ENCODE measurements around the gene SETD1A. TPM values are rescaled to one million over a fixed set of nuclear protein-coding genes. Genes with fewer than 3 reads are reported as not detected.

SETD1A gene
- total RNA-seq, 1 experiment from 2014 or later: 7.7 TPM

DNA sequence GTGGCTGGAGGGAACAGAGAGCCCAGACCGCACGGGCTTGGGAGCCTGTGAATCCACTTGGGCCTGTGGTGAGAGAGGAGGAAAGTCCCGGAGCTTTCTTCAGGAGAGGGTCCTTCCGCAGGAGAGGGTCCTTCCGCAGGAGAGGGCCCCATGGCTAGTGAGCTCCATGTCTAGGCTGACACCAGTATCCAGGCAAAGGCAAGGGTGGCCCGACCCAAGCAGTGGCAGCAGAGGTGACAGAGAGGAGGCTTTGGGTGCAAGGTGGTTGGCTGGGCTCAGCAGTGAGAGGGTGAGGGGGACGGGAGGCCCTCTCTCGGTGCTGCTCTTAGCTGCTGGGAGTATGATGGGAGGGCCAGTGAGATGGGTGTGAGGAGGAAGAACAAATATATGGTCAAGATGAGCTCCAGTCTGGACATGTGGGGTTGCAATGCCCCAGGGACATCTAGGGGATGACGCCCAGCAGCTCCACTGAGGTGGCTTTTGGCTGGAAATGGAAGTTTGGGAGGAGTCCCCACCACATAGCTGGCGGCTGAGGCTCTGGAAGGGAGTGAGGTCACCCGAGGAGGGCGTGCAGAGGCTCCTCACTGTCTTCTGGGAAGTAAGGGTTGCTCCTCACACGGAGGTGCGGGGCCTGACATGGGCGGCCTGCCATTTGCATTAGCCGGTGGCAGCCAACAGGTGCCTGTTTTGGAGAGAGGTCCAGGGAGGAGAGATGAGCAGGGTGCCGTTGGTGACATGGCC, 25.2 kb downstream of the SETD1A start:
- DNase-seq (ENCODE audit: low spot score): no peak

DNA sequence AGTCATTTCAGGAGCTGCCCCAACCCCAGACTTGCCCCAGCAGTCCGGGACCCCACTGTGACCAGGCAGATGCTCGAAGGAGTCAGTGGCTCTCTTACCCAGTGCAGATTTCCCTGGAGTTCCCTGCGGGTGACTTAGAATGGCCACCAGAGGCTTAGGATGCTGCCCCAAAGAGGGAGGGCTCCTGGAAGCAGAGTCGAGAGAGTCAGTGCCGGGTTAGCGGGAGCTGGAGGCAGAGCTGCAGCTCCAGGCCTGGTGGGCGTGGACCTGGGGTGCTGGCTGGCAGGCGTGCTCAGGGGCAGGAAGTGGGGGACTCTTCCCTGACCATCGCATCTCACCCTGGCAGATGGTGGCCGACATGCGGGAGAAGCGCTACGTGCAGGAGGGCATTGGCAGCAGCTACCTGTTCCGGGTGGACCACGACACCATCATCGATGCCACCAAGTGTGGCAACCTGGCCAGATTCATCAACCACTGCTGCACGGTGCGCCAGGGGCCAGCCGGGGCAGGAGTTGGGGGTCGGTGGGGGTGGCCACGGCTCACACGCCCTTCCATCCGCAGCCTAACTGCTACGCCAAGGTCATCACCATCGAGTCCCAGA, 25.8 kb downstream of the SETD1A start:
- DNase-seq (ENCODE audit: low spot score): no peak

DNA sequence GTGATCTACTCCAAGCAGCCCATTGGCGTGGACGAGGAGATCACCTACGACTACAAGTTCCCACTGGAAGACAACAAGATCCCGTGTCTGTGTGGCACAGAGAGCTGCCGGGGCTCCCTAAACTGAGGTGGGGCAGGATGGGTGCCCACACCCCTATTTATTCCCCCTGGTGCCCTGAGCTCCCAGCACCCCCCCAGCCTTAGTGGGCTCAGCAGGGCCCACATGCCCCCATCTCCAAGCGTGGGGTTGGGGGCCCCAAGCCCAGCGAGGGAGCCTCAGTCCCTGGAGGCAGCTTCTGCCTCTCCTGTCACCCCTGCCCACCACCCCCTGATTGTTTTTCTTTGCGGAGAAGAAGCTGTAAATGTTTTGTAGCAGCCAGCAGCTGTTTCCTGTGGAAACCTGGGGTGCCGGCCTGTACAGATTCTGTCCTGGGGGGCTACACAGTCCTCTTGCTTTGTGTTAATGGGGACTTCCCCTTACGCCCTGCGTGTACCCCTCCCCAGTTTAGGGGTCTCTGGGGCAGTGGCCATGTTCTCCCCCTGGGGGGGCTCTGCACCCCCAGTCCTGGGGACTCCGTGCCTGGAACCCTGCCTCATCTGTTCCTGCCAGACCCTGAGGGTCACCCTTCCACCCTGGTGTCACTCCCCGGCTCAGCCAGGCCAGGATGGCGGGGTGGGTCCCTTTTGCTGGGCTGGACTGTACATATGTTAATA, 26.5 kb downstream of the SETD1A start:
- DNase-seq (ENCODE audit: low spot score): no peak

DNA sequence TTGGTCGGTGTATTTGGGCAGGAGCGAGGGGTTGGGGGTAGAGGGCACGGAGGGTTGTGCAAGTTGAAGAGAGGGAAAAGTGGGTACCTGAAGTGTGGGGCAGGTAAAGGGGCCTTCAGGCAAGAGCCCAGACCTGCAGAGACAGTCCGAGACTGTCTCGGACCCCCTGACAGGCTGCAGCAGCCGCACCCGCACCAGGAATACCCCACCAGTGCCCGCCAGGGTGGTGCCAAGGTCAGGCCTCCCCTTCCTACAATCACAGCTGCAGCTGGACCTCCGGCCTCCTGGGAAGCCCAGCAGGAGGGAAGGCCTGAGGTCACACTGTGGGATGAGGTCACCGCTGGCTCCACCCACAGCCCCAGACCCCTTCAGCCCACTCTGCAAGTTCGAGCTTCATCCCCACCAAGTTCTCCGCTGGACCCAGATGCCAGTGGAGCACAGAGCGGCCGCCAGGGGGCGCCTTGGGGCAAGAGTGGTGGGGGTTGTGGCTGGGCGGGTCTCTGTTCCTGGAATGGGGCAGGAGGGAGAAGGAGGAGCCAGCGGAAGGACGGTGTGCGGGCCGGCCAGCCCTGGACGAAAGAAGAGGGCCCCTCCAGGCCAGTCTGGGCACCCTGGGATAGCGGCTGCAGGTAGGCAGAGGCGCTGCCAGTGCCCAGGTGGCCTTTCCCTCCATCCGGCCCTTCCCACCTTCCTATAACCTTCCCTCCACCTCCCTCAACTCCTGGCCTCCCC, 27.3 kb downstream of the SETD1A start, which contains the start of gene HSD3B7:
Gene HSD3B7, plus strand, starts transcription at position 539 of the 732 bp plus-strand sequence. CDS start 452 bp downstream, outside the sequence.
- peak; percentile 84 for DNase-seq (ENCODE audit: low spot score)

DNA sequence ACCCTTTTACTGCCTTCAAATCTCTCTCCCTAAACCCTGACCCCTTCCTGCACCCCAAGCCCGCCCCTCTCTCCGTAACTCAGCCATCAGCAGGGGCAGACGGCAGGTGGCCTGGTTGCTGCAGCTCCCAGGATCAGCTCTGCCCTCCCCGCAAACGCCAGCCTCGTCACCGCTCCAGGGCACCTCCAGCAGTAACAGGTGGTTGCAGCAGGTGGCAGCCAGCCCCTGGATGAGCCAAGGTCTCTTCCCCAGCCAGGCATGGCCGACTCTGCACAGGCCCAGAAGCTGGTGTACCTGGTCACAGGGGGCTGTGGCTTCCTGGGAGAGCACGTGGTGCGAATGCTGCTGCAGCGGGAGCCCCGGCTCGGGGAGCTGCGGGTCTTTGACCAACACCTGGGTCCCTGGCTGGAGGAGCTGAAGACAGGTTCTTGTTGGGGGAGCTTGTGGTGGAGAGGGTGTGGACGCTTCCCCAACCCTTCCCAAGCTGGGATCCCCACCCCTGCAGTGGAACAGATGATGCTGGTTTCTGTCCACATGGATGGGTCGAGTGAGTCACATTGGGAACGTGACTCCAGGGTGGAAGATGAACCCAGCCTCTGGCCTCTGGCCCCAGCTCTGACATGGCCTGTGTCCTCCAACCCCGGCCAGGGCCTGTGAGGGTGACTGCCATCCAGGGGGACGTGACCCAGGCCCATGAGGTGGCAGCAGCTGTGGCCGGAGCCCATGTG, 28.0 kb downstream of the SETD1A start:
- peak; percentile 82 for DNase-seq (ENCODE audit: low spot score)

DNA sequence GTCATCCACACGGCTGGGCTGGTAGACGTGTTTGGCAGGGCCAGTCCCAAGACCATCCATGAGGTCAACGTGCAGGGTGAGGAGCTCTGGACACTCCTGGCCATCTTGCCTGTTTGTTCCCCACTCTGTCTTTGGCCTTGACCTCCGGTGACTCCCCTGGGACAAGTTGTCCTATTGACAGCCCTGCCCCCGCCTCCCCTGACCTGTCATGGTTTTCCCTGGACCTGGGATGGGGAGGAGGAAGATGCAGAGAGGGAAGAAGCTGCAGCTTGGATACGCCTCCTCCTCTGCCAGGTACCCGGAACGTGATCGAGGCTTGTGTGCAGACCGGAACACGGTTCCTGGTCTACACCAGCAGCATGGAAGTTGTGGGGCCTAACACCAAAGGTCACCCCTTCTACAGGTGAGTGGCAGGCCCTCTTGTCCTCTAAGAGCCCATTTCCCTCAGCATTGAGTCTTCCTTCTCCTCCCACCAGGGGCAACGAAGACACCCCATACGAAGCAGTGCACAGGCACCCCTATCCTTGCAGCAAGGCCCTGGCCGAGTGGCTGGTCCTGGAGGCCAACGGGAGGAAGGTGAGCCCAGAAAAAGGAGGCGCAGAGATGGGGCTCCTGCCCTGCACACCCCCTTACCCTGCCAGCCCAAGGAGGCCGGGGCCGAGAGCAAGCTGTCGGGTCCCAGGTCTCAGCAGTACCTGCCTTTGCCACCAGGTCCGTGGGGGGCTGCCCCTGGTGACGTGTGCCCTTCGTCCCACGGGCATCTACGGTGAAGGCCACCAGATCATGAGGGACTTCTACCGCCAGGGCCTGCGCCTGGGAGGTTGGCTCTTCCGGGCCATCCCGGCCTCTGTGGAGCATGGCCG, 28.8 kb downstream of the SETD1A start:
- no peak for DNase-seq (ENCODE audit: low spot score)

DNA sequence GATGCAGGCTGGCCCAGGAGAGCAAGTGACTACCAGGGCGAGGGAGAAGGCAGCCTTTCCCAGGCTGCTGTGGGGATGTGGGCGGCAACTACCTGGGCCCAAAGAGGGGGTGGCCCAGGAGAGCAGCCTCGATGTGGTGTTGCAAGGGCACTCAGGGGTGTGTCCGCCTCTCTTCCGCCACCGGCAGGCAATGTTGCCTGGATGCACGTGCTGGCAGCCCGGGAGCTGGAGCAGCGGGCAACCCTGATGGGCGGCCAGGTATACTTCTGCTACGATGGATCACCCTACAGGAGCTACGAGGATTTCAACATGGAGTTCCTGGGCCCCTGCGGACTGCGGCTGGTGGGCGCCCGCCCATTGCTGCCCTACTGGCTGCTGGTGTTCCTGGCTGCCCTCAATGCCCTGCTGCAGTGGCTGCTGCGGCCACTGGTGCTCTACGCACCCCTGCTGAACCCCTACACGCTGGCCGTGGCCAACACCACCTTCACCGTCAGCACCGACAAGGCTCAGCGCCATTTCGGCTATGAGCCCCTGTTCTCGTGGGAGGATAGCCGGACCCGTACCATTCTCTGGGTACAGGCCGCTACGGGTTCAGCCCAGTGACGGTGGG, 30.1 kb downstream of the SETD1A start:
- DNase-seq (ENCODE audit: low spot score): no peak

DNA sequence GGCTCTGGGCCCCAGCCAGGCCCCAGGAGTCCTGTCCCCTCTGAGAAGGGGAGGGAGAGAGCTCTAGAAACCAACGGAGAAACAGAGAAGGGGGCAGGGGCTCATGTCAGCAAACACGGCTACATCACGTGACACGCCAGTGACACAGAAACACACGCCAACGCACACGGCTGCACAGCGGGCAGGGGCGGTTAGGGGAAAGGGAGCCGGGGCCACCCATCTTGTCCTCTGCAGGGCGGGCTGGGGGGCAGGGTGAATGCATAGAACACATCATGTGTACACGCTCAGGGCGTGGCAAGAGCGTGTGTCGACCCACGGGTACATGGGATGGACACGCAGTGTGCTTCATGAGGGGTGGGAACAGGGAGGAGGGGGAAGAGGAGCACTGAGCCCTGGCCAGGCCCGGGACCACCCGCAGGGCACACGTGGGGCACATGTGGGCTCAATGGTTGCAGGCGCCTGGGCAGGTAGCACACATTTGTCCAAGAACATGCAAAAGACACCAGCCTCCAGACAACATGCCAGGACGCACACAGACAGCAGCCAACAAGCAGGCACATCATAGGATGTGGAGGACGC, 32.0 kb downstream of the SETD1A start:
- no peak for DNase-seq (ENCODE audit: low spot score)

DNA sequence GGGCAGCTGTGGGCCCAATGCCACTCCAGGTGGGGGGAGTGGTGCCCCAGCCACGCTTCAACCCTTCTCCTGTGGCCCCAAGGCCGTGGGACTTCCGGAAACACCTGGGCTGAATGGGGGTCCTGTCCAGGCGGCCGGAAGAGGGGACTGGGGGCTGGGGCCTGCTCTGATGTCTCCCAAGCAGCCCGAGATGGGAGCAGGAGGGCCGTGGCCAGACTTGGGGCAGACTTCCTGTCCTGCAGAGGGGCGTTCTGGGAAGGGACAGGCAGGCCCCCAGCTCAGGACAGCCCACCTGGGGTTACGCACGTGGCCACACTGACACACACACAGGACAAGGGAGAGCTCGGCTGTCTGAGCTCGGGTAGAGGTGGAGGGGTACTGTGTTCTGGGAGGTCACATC, 32.6 kb downstream of the SETD1A start:
- DNase-seq (ENCODE audit: low spot score): no peak

DNA sequence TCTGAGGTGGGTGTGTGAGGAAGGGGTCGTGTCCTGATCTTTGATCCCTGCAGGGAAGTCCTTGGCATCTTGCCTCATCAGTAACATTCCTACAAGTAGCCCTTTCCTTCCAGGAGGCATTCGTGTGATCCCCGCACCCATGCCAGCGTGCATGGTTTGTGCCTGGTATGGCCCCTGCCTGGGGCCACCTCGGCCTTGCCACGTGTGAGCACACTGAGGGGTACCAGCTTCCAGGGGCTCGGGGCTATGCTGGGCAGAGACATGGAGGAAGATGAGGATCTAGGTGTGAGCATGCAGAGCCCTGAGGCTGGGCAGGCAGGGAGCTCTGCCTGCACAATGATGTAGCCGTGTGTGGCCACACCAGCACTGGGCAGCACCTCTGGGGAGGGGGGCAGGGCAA, 33.5 kb downstream of the SETD1A start:
- no peak for DNase-seq (ENCODE audit: low spot score)

DNA sequence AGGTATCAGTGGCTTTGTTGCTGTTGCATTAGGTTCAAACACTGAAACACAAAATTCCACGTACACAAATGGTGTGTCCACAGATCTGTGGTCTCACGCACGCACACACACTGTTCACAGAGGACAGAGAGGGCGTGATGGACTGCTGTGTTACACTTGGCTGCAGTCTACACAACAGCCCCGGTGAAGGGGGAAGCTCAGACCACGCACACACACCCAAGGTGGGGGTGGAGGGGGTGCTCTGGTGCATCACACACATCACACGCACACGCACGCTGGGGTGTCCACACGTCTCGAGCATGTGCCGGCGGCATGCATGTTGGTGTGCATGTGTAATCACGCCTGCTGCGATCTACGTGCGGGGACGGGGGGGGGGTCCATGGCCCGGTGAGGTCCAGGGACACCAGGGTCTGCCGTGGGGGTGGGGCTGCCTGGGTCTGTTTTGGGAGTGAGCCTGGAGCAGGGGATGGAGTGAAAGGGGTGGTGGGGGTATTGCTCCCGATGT, 34.8 kb downstream of the SETD1A start:
- DNase-seq (ENCODE audit: low spot score): no peak

DNA sequence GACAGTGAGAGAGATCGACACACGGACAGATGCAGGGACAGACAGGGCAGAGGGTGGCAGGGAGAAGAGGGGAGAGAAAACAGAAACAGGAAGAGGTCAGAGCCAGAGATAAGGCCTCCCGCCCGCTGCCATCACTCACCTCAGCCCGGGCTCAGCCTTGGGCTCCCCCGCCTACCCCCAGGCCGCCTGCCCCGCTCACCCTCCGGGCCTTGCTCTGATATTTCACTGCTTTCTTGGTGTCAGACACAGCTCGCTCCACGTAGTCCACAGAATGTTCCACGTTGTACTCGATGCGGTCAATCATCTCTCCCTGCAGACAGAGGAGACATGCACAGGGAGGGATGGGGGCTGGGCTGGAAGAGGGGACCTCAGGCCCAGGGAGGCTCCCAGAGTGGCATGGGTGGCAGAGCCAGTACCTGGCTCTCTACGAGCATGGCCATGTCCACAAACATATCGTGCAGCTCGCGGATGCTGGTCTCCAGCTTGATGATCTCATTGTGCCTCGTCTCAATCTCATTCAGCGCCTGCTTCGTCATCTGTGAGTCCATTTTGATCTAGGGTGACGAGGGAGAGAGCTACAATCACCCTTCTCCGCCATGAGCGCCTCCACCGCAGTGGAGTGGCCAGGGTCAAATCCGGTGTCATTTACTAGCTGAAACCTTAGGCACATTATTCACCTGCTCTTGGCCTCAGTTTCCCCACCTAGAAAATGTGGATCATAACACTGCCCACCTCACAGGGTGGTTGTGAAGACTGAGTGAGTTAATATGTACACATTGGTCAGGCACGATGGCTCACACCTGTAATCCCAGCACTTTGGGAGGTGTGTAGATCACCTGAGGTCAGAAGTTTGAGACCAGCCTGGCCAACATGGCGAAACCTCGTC, 35.6 kb downstream of the SETD1A start:
- DNase-seq (ENCODE audit: low spot score): no peak

DNA sequence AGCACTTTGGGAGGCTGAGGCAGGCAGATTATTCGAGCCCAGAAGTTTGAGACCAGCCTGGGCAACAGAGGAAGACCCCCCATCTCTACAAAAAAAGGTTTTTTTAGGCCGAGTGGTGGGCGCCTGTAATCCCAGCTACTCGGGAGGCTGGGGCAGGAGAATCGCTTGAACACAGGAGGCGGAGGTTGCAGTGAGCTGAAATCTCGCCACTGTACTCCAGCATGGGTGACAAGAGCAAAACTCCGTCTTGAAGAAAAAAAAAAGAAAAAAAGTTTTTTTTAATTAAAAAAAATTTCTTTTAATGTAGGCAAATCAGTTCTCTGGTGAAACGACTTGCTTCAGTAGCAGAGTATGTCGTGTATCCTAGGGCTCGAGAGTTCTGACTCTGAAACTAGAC, 38.4 kb downstream of the SETD1A start:
- no peak for DNase-seq (ENCODE audit: low spot score)

DNA sequence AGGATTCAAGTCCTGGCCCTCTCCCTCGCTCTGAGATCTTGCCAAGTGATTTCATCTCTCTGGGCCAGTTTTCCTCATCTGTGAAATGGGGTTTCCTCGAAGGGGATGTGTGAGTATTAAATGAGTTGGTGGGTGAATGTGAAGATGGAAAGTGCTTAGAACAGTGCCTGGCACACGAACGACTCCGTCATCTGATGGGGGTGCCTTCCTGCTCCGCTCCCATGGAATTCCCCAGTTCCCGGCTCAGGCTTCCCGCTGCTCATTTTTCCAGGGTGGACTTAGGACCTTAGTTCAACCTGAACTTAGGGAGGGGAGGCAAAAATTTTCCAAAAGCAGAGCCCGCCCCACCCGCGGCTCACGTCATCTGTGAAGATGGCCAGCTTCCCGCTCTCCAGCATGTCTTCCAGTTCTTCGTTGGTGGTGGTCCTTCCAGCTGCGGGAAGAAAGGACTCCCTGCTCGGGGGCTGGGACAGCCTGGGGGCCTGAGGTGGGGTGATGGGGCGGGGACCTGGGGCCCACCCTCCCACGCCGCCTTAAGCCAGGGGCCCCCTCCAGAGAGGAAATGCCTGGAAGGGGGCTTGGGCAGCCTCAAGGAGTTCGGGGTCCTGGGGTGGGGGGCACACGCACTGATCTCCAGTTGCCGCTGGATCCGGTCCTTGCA, 38.9 kb downstream of the SETD1A start:
- no peak for DNase-seq (ENCODE audit: low spot score)

DNA sequence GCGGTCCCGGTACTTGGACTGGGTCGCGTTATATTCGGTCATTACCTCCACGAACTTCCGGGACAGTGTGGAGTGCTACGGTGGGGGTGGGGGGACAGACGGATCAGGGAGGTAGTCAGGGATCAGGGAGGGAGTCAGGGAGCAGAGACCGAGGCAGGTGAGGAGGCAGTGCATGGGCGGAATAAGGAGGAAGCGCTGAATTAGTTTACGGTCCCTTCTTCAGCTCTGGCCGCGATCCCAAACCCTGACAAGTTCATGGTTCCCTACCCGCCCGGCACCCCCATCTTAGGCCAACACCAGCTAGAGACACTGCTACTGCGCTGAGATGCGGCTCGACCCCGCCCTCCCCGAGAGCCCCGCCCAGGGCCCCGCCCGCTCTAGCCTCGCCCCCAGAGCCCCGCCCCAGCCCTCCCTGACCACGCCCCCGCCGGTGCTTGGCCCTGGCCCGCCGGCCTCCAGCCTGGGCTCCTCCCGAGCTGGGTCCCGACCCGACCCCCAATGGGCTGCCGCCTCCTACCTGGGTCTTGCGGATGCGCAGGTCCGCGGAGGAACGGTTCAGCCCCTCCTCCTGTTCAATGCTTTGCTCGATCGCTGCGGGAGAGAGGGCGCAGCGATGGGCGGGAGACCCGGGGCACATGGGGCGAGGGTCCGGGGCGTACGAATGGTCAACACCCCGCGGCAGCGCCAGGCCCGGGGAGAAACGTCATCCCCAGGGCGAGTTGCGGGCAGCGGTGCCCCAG, 39.6 kb downstream of the SETD1A start:
- peak; percentile 33 for DNase-seq (ENCODE audit: low spot score)

DNA sequence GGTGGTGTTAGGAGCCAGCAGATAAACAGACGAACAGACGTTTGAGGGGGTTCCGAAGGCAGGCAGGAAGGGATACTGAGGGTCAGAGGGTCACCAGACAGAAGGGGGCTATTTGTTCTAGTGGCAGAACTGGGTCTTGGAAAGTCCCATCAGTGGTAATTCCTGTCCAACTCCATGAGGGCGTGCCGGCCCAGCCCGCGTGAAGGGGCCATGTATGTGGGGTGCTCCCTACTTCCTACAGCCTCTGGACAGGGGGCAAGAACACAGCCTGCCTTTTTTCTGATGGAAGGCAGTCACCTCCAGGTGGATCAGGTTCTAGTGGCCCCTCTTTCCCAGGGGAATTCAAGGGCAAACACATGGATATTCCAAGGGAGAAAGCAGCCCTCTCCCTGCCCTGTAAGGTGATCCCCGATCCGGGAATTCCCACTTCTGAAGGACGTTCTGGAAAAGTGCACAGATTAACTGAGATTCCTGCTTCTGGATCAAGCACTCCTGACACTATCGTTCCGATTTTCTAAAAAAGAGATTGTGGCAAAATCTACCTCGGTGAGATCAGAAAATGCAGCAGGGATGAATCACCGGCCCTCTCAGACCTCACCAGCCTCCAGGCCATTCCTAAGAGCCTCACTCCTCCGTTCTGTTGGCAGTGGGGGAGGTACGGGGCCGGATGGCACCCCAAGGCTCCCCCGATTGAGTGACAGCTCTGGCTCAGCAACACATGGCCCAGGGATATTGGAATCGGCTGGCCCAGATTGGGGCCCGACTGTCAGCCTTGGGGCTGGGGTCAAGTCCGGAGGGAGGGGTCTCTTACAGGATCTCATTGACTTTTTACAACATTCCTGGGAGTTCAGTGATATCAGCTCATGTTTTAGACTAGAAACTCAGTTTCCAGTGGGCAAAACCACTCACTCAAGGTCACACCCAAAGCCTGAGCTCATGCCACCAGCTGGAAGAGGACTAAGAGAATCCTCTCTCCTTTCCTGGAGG, 40.5 kb downstream of the SETD1A start:
- DNase-seq (ENCODE audit: low spot score): no peak

Measured in HT-29 (cell line).